ENCODE data around the gene GPR171.

DNA sequence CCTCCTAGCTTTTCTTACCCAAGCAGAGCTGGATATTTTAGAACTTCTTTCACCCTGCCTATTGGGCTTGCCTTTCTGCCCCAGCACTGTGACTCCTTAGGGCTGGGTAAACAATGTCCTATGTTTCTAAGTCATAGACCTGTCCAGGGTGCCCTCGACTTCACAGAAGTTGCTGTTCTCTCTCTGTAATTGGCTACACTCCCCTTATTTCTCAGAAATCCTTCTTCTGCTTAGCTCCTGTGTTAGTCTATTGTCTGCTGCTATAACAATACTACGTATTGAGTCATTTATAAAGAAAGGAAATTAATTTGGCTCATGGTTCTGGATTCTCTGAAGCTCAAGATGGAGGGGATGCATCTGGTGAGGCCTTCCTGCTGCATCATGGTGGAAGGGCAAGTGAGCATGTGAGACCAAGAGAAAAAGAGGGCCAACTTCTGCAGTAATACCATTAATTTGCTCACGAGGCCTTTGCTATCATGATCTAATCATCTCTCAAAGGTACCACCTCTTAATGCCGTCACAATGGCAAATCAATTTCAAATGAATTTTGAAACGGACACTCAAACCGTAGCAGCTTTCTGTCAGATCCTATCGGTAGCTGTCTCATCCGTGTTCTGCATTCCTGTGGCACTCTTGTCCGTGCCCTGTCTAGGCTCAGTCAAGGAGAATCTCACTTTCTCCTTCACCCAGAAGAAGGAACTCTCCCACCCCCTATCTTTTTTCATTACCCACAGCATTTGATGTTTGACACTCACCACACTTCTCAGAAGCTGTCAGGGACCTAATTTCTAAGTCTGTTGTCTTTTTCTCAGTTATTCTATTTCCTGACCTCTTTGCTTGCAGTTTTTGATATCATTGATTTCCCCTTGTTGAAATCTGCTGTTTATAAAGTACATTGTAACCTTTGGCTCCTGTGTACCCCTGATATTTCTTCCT, 22.3 kb upstream of the GPR171 start:
- TF ChIP-seq CTCF (IDR thresholded peaks at IDR 0.05) (no peak), POLR2A (IDR thresholded peaks at IDR 0.05) (no peak)

All from esophagus squamous epithelium (tissue), 4 donors.